ENCODE data around the gene NSMCE4A.
"Not testable (repeated sequence)": the region's sequence is repeated elsewhere in the genome, so short reads cannot be mapped to it uniquely, and the experiment has no call there.

The NSMCE4A gene

DNA sequence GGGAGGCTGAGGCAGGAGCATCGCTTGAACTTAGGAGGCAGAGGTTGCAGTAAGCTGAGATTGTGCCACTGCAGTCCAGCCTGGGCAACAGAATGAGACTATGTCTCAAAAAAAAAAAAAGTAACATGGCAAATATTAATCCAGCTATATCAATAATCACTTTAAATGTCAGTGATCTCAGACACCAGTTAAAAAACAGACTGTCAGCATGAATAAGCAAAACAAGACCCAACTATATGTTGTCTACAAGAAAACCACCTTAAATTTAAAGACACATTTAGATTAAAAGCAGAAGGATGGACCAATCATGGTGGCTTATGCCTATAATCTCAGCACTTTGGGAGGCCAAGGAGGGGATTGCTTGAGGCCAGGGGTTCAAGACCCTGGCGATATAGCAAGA is 38.7 kb downstream of the NSMCE4A start:
- TF ChIP-seq, protein P1, sequence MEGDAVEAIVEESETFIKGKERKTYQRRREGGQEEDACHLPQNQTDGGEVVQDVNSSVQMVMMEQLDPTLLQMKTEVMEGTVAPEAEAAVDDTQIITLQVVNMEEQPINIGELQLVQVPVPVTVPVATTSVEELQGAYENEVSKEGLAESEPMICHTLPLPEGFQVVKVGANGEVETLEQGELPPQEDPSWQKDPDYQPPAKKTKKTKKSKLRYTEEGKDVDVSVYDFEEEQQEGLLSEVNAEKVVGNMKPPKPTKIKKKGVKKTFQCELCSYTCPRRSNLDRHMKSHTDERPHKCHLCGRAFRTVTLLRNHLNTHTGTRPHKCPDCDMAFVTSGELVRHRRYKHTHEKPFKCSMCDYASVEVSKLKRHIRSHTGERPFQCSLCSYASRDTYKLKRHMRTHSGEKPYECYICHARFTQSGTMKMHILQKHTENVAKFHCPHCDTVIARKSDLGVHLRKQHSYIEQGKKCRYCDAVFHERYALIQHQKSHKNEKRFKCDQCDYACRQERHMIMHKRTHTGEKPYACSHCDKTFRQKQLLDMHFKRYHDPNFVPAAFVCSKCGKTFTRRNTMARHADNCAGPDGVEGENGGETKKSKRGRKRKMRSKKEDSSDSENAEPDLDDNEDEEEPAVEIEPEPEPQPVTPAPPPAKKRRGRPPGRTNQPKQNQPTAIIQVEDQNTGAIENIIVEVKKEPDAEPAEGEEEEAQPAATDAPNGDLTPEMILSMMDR (IDR thresholded peaks at IDR 0.05): no peak
- no peak for DNase-seq (ENCODE audit: low spot score)
- H3K4me3 ChIP-seq: no peak overlapping the region
- no peak overlapping the region for H3K27ac ChIP-seq

DNA sequence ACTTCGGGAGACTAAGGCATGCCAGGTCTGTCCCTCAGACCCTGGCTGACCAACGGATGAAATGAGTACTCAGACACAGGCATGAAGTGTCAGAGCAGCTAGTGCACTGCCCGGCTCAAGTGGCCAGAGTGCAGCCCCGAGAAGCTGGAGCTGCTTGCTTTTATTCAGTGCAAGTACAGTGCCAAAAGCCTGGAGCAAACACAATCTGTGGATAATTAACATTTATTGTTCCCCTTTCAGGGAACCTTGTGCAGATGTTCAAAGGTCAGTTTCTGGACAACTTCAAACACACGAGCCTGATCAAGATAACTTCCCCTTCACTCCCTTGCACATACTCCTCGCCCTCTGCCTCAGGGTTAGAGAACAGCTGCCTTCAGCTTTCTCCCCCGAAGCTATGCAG is 39.3 kb downstream of the NSMCE4A start:
- Histone ChIP-seq H3K27ac (no peak overlapping the region), H3K4me3 (no peak overlapping the region)
- TF ChIP-seq, protein P1 (IDR thresholded peaks at IDR 0.05): no peak
- no peak for DNase-seq (ENCODE audit: low spot score)

DNA sequence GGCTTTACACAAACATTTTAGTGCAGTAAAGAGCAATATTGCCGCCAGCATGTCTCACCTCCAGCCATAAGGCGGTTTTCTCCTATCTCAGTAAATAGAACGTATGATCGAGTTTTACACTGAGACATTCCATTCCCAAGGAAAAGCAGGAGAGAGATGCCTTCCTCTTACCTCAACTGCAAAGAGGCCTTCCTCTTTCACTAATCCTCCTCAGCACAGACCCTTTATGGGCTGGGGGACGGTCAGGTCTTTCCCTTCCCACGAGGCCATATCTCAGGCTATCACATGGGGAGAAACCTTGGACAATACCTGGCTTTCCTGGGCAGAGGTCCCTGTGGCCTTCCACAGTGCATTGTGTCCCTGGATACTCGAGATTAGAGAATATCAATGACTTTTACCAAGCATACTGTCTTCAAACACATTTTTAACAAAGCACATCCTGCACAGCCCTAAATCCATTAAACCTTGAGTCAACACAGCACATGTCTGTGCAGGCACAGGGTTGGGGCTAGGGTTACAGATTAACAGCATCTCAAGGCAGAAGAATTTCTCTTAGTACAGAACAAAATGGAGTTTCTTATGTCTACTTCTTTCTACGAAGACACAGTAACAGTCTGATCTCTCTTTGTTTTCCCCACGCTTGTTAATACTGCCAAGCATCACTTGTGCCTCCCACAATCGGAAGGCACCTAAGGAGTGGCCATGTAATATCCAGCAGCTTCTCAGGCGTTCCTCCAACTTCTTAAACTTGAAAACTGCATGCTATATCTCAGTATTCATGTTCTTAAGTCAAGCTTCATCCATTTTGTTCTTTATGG is 44.5 kb downstream of the NSMCE4A start:
- H3K4me3 ChIP-seq; H3K27ac ChIP-seq; DNase-seq (ENCODE audit: low spot score): not testable (repeated sequence)

DNA sequence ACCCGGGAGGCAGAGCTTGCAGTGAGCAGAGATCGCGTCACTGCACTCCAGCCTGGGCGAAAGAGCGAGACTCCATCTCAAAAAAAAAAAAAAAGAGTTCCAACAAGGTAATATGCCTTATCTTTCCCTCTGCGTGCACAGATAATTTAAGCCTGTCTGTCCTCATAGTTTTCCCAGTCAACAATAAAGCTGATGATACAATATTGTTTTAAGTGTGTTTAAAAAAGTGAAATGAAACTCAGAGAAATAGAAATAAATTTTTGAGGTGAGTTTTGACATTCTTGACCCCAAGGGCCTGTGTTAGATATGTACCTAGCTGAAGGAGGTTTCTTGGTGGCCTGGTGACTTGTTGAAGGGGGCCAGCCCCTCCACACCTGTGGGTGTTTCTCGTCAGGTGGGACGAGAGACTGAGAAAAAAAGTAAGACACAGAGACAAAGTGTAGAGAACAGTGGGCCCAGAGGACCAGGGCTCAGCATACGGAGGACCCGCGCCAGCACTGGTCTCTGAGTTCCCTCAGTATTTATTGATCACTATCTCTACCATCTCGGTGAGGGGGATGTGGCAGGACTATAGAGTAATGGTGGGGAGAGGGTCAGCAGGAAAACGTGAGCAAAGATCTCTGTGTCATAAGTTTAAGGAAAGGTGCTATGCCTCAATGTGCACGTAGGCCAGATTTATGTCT is 45.3 kb downstream of the NSMCE4A start:
- not testable (repeated sequence) for H3K4me3 ChIP-seq; H3K27ac ChIP-seq; DNase-seq (ENCODE audit: low spot score)

DNA sequence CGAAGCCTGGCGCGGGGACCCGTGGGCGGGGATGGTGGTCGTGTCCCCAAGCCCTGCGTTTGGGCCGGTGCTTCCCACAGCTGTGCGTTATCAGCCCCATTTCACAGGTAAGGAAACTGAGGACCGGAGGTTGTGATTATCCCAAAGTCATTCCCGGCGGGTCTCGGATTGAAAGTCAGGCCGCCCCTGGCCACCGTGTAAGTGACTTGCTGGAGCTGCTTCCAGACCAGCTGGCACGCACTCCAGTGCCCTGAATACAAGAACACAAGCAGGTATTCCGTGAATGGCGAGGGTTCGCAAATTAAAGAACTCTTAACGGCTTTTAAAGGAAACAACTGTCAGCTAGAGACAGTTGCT is 46.5 kb downstream of the NSMCE4A start:
- Histone ChIP-seq H3K4me3 (peak overlapping the region; percentile 96), H3K27ac (peak overlapping the region; percentile 91 to 99)
- DNase-seq (ENCODE audit: low spot score): no peak
- TF ChIP-seq, protein P1 (IDR thresholded peaks at IDR 0.05): no peak

DNA sequence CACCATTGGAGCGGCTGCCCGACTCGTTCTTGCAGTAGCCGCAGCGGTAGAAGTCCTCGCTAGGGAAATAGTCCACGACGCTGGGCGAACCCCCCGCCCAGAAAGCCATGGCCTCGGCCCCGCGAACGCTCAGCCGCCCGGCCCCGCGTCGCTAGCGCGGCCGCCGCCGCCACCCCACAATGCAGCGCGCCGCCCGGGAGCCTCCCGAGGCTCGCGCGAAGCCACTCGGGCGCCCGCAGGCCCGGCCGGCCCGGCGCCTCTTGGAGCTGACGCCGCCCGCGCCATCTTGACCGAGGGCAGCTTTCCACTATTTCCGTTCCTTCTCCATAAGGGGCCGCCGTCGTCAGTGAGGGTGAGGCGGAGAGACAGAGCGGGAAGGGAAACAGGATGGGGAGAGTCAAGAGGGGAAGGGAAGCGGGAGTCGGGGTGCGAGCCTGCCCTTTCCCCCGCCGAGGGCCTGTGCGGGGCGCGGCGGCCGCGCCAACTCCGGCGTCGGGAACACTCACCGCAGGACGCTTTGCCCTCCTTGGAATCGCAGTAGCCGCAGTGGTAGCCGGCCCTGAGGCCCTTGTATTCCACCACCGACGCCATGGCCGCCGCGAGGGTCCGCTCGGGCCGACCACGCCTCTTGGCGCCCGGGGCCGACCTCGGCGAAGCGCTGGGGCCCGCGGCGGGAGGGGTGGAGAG is 47.0 kb downstream of the NSMCE4A start, which contains the start of gene ATE1:
Gene ATE1 (minus strand): TSS at position 191 of the 687 bp plus-strand sequence. CDS start 82 bp downstream, at position 109.
- DNase-seq (ENCODE audit: low spot score): peak; percentile 91
- peak within 1 kb of the TSS; percentile 91 to 99 for H3K27ac ChIP-seq
- TF ChIP-seq, protein P1 (IDR thresholded peaks at IDR 0.05): no peak
- peak within 1 kb of the TSS; percentile 96 for H3K4me3 ChIP-seq

DNA sequence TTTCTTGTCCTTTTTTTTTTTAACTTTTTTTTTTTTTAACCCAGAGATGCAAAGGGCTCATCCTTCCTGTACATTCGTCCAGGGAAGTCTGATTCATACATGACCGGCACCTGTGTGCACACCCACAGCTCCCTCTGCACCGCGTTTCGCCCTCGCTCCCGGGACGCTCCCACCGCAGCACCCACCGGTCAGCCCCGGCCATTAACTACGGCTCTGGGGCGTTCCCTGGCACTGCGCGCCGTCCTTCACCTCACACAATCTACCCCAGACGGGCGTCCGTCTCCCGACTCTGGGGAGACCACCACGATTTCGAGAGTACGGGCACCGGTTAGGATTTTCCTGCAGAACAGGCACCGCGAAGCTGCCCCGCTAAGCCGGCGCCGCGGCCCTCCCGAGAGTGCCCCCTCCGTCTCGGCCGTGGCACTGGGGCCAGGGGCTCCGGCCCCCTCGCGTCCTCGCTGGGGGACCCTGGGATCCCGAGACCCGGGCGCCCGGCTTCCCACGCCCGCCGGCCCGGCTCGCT is 47.6 kb downstream of the NSMCE4A start:
- Histone ChIP-seq H3K4me3 (peak overlapping the region; percentile 96), H3K27ac (peak overlapping the region; percentile 91 to 99)
- TF ChIP-seq, protein P1 (IDR thresholded peaks at IDR 0.05): no peak
- DNase-seq (ENCODE audit: low spot score): no peak
